Measurements from ENCODE around the gene PYGM.
"Not testable (repeated sequence)": the region's sequence is repeated elsewhere in the genome, so short reads cannot be mapped to it uniquely, and the experiment has no call there.

Gene PYGM

DNA sequence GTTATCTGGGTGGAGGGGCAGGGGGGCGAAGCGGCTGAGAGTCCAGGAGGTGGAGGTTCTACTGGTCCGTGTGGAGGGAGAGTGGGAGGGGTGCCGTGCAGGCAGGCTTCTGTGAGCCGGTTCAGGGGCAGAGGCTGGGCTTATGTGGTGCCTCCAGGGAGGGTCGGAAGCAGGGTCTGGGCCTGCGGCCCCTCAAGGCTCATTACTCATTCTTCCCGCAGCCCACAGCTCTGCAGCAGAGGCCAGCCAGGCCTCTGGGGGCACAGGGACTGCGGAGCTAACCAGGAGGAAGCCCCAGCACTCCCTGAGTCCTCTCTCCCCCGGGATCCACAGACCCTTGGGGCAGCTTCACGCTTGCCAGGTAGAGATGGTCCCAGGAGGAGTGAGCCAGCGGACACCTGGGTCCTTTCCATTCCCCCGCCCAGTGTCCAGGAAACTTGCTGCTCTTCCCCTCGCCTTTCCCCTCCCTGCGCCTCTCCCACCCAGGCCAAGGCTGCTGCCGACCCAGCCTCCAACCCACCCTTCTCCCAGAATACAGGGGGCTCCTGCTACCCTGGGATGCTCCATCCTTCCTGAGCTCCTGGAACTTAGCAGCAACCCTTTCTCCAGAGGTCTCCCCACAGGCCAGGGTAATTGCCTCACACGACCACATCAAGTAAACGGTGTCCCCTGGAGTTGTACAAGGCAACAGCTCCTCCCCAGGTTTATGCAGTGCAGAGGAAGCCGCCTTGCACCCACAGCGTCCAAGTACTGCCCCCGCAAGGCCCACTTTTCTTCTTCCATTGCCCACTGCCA lies 43.1 kb downstream of the PYGM start:
- DNase-seq (ENCODE audit: low spot score), result no peak

- DNase-seq (ENCODE audit: low spot score), result no peak
Observed at GRCh38 chr11:64715756-64716472, 43.9 kb downstream of the PYGM start.

DNA sequence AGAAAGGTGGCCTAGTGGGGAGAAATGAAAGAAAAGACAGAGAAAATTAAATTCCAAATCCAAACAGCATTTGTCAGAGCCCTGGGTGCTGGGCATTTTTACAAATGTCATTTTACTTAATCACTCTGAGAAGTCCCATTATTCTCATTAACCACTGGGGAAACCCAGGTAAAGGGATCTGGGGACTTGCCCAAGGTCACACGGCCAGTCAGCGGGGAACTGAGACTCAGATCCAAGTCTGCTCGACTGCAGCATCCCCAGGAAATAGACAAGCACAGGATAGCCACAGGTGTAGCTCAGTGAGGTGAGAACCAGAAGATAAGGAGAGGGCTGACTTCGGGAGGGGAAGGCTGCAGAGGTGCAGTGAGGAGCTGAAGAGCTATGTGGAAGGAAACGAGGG lies 44.7 kb downstream of the PYGM start:
- no peak for DNase-seq (ENCODE audit: low spot score)

DNA sequence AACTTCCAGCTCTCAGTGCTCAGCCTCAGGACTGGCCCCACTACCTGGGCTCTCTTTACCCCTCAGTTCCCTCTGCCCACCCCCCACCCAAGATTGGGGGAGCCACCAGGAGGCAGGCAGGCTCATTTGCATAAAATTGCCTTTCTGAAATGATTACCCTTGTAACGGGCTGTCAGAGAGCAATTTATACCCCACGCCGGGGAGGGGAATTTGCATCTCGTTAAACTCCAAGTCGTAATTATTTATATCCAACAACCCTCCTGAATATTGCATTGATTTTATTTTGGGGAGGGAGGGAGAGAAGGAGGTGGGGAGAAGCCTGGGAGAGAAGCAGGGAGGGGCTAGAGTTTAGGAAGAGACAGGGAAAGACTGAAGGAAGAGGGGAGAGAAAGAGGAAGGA lies 45.1 kb downstream of the PYGM start:
- no peak for DNase-seq (ENCODE audit: low spot score)

DNA sequence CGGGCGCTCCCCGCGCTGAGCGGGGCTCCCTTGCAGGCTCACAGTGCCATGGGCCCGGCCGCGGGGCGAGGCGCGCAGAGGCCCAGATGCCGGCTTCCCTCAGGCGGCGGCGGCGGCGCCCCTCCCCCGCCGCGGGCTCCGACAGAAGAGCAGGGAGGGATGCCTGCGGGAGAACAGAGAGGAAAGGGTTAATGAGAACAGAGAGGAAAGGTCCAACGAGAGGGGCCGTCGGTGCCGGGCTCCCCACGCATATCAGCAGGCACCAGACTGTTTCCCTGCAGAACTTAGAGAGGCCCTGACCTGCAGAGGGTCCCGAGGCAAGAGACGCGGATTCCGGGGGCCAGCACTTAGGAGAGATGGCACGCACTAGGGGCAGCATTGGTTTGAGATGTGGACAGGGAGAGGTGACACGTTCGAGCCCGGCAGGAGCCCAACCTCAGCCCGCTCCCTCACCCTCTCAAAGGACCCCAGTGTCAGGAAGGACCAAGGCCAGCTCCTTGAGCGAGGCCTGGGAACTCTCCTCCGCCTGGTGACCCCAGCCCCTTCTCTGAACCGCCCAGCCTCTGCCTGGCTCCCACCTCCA lies 45.9 kb downstream of the PYGM start:
- DNase-seq (ENCODE audit: low spot score), result no peak

DNA sequence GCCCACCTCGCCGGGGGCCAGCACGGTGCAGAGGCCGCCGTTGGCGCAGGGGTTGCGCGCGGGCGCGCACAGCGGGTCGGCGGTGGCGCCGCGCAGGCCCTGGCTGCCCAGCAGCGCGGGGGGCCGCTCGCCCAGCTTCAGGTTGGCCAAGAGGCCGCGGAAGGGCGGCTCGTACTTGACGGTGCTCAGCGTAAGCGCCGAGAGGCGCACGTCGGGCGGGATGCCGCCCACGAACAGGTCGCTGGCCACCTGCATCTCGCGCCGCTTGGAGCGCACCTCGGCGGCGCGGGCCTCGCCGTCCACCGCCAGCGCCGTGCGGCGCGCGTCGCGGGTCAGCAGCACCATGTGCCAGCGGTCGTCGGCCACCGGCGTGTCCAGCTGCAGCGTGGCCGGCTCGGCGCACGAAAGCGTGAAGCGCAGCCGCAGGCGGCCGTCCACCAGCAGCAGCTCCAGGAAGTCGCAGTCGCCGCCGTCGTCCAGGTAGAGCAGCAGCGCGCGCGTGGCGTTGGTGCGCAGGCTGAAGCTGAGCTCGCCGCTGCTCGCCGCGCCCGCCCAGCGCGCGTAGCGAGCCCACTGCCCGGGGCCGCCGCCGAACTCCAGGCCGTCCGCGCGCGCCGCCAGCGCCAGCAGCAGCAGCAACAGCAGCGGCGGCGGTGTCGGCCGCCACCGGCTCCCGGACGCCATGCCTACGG lies 46.6 kb downstream of the PYGM start:
- no peak for DNase-seq (ENCODE audit: low spot score)

DNA sequence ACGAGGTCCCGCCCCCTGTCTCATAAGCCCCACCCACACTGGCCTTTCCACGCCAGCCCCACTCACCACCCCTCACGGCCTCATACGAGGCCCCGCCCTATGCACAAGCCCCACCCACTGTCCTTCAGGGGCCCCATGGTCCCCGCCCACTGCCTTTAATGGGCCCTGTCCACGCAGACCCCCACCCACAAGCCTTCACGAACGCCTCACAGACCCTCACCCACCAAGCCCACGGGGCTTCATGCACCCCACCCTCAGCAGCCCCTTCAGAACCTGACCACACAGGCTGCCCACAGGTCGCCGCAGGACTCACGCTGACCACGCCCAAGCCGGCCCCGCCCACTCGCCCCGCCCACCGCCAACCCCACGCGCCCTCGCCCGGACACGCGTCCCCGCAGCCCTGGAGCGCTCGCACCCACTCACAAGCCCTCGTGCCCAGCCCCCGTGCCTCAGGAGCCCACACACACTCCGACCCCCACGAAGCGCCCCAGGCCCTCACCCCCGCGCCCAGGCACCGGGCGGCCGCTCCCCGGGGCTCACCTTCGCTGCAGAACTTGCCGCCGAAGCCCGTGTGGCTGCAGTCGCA lies 47.3 kb downstream of the PYGM start:
- DNase-seq (ENCODE audit: low spot score), result no peak

GRCh38 chr11:64711956-64712362 lies 47.8 kb downstream of the PYGM start:
- DNase-seq (ENCODE audit: low spot score), result no peak

- DNase-seq (ENCODE audit: low spot score), result no peak
Observed at GRCh38 chr11:64711138-64711955, 48.4 kb downstream of the PYGM start.

DNA sequence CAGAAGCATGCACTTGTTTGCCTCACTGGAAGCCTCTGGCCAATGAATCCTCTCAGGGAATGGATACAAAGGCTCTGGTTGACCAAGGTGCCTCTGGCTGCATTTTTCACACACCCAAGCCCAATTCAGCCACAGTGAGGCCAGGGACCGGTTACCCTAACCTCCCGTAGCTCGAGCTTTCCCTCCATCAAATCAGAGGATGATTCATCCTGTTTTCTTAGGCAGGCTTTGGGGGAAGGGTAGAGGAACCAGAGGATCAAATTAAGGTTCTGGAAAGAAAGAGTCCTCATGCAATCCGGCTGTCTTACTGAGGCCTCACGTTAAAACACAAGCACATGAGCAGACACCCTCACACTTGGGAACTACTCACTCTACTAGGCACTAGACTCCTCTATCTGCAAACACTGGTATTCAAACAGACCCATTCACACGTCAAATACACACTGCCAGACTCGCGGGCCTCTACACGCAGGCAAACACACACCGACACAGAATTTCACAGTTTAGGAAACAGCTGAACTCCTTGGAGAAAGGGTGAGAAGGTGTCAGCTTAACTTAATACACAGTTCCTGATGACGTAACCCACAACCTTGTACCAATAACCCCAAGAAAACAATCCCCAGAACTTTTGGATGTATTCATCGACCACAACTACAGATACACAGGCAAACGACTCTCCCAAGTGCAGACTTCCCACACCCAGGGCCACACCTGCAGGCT lies 49.2 kb downstream of the PYGM start:
- DNase-seq (ENCODE audit: low spot score), result no peak

- no peak for DNase-seq (ENCODE audit: low spot score)
Observed at GRCh38 chr11:64705501-64705900, 54.3 kb downstream of the PYGM start.

- DNase-seq (ENCODE audit: low spot score), result no peak
Observed at GRCh38 chr11:64703048-64703447, 56.7 kb downstream of the PYGM start.

DNA sequence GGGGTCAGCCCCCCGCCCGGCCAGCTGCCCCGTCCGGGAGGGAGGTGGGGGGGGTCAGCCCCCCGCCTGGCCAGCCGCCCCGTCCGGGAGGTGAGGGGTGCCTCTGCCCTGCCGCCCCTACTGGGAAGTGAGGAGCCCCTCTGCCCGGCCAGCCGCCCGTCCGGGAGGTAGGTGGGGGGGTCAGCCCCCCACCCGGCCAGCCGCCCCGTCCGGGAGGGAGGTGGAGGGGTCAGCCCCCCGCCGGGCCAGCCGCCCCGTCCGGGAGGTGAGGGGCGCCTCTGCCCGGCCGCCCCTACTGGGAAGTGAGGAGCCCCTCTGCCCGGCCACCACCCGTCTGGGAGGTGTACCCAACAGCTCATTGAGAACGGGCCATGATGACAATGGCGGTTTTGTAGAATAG lies 57.8 kb downstream of the PYGM start:
- not testable (repeated sequence) for DNase-seq (ENCODE audit: low spot score)

GRCh38 chr11:64698427-64698826 lies 61.3 kb downstream of the PYGM start:
- no peak for DNase-seq (ENCODE audit: low spot score)

GRCh38 chr11:64697663-64698375 lies 62.0 kb downstream of the PYGM start:
- no peak for DNase-seq (ENCODE audit: low spot score)
